Posterior vena cava (tissue), 2 donors: ENCODE data around the gene CACTIN. TPM values are rescaled to one million over a fixed set of nuclear protein-coding genes. Genes with fewer than 3 reads are reported as not detected.
A peak's percentile ranks its signal among the peaks of the same experiment; 100 is the strongest.
"Not testable (repeated sequence)": the region's sequence is repeated elsewhere in the genome, so short reads cannot be mapped to it uniquely, and the experiment has no call there.

Source experiments
- DNase-seq: peaks from one replicate; pipeline ENCODE4 v3.0.0-alpha.2; 2020; ENCODE audit warnings: low spot score
- intact Hi-C, 2 donors: fragments of 100-400 bp; cut with DNase I; formaldehyde crosslinking; loops; one replicate each; pipeline versions ENCODE4 v1.14.1 to v1.14.2; 2022 to 2023
- total RNA-seq, 2 donors: library from RNA; stranded (reverse); fragmentation: NEBNext Ultra II Directional; extraction: Animal tissue kit (Norgen Biotek cat#: 25700); gene quantifications; one replicate each; pipeline ENCODE4 v1.2.1, GENCODE V29; 2021
- donor health status: DM: yes; HTN: yes; CAD: no.
- donor health status: DM: yes; HTN: yes; CAD: no.

CACTIN gene
- total RNA-seq, 2 donors from 2014 or later = 13.0 to 17.0 TPM

DNA sequence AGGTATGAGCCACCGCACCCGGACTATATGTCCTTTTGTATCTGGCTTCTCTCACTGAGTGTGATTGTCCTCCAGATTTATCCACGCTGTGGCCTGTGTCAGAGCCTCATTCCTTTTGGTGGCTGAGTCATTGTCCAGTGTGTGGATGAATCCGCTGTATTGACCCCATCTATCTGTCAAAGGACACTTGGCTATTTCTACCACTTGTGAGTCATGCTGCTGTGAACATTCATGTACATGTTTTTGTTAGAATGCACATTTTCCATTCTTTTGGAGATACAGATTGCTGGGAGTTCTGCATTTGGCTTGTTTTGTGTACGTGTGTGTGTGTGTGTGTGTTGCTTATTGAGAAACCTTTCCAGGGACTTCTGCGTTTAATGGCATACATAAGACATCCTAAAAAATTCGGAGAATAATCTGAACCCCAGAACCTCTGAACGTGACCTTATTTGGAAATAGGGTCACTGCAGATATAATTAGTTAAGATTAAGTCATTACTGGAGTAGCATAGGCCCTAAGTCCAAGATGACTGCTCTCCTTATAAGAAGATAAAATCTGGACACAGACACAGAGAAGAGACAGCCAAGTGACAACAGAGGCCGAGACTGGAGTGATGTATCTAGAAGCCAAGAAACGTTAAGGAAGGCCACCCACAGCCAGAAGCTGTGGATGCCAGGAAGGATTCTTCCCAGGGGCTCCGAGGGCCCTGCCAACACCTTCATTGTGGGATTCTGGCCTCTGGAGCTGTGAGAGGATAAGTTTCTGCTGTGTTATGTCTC is 46.2 kb downstream of the CACTIN start:
- no peak for DNase-seq
- intact Hi-C loops = no loop called here

DNA sequence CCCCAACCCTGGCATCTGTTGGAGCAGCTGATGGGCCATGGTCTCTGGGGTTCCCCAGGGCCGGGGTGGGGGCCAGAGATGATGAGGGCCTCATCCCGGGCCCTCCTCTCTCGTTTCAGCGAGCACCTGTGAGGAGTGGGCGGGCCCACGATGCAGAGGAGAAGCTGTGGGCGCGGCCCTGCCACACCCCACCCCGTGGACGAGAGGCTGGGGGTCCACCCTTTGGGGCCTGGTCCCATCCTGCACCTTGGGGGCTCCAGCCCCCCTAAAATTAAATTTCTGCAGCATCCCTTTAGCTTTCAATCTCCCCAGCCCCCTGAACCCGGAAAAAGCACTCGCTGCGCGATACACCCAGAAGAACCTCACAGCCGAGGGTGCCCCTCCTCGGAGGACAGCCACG is 48.2 kb downstream of the CACTIN start:
- no peak for DNase-seq
- intact Hi-C loops = no loop called here

DNA sequence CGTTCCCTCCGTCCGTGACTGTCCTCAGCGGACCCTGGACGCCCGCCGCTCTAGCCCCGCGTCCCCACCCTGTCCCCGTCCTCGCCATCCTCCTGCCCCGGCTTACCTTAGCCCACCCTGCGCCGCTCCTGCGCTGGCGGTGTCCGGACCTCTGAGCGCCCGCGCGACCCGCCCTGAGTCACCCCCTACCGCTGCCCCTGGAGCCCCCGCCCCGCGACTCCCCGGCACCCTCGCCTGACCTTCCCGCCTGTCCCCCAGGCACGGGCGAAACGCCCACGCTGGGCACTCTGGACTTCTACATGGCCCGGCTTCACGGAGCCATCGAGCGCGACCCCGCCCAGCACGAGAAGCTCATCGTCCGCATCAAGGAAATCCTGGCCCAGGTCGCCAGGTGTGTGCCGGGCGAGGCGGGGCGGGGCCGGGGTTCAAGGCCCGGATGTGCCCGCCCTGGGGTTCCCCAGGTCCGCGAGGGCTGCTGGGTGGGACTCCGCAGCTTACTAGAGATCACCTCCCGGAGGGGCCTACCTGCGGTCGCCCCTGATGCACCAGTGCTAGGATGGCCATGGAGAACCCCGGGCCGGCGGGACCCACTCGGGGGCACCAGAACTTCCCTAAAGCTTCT is 48.8 kb downstream of the CACTIN start:
- no peak for DNase-seq
- intact Hi-C loops = no loop called here

- intact Hi-C loops = no loop called here
- peak; percentile 91 for DNase-seq
These were observed 49.7 kb downstream of the CACTIN start for GRCh38 chr19:3576696-3577443.

DNA sequence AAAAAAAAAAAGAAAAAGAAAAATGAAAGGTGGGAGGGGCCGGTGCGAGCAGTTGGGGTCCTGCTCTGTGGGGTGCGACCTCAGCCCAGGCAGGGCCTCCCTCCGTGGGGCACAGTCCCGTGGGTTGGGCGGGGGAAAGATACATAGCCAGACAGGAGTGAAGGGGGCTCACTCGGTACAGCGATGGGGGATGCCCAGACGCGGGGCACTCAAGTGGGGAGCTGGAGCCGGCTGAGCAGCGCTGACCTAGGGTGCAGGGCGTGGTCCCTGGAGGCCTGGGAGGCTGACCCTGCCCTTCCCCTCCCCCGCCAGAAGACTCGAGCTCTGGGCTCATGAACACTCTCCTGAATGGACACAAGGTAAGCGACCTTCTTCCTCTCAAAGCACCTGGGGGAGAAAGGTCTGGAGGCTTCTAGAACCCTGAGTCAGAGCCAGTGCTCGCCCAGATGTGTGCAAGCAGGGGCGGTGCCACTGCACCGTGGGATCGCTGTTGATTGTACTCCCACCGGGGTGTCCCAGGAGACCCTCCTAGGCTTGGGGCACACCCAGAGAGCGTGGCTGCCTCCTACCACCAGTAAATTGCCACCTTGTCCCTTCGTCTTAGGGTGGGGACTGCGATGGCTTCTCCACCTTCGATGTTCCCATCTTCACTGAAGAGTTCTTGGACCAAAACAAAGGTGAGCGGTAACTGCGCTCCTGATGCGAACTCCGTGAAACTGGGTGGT is 50.5 kb downstream of the CACTIN start:
- intact Hi-C loops = no loop called here
- no peak for DNase-seq

DNA sequence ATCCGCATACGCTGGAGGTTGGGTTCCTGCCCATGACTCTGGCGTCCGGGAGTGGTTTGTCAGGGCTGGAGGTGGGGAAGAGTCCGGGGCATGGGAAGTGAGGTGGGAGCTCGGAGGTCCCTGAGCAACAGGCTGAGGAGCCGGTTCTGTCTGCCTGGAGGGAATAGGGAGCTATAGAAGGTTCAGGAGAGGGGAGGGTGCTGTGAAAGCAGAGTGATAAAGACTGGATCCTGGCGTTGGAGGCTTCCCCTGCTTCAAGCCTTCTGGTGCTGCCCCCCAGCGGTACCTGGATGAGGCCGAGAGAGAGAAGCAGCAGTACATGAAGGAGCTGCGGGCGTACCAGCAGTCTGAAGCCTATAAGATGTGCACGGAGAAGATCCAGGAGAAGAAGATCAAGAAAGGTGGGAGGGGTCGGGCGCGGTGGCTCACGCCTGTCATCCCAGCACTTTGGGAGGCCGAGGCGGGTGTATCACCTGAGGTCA is 51.3 kb downstream of the CACTIN start:
- intact Hi-C loops = no loop called here
- DNase-seq = no peak

GRCh38 chr19:3573858-3574637 is 52.5 kb downstream of the CACTIN start:
- peak; percentile 97 for DNase-seq

DNA sequence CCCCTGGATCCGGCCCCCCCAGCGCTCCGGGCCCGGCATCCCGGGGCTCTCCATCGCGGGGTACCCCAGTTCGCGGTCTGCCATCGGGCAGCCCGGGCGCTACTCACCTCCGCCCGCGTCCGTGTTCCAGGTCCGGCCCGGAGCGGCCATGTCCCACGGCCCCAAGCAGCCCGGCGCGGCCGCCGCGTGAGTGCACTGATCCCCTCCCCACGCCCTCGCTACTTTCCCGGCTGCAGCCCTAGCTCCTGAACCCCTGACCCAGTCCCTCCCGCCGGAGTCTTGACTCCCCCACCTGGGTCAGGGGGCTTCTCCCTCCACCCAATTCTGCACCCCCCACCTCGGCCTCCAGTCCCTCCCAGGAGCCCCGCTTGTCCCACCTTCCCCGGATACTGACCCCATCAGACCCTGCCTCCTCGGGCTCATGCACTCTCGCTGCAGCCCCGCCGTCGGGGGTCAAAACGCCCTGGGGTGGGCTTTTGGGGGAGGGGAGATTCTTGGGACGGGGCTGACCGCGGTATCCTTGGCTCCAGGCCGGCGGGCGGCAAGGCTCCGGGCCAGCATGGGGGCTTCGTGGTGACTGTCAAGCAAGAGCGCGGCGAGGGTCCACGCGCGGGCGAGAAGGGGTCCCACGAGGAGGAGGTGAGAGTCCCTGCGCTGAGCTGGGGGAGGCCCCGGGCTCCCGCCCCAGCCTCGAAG is 53.3 kb downstream of the CACTIN start:
- no peak for DNase-seq
- intact Hi-C loops = no loop called here

More at GRCh38 chr19:3573858-3574637, 52.5 kb downstream of the CACTIN start:
- intact Hi-C loops = no loop called here

- intact Hi-C loops = no loop called here
- no peak for DNase-seq
These were observed 53.8 kb downstream of the CACTIN start, which contains the start of gene HMG20B for GRCh38 chr19:3572855-3573161. HMG20B (plus strand) TSS chr19:3572944; CDS start chr19:3573310, 366 bp downstream.

GRCh38 chr19:3572132-3572854 is 54.3 kb downstream of the CACTIN start:
- DNase-seq = peak; percentile 100
- intact Hi-C loops = no loop called here

- no peak for DNase-seq
- intact Hi-C loops = no loop called here
These were observed 56.0 kb downstream of the CACTIN start for GRCh38 chr19:3570606-3571011.

DNA sequence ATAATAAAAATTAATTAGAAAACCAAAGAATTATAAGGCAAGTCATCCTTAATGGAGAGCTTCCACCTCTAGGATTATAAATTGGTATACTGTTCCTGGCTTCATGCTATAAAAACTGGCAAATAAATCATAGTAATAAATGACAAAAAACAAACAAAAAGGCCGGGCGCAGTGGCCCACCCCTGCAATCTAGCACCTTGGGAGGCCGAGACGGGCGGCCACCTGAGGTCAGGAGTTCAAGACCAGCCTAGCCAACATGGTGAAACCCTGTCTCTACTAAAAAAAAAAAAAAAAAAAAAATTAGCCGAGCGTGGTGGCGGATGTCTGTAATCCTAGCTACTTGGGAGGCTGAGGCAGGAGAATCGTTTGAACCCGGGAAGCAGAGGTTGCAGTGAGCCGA is 56.5 kb downstream of the CACTIN start:
- intact Hi-C loops, DNase-seq: not testable (repeated sequence)

DNA sequence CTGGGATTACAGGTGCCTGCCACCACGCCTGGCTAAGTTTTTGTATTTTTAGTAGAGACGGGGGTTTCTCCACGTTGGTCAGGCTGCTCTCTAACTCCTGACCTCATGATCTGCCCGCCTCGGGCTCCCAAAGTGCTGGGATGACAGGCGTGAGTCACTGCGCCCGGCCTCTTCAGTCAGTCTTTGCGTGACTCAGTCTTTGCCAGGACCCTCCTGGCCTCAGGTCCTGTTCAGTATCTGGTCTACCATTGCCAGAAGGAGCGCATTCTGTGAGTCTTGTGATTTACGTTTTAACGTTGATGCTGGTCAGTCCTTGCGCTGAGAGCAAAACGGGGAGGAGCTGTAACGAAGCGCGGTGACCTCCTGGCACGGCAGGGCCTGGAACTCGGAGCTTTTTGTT is 61.5 kb downstream of the CACTIN start:
- intact Hi-C loops = no loop called here
- no peak for DNase-seq

DNA sequence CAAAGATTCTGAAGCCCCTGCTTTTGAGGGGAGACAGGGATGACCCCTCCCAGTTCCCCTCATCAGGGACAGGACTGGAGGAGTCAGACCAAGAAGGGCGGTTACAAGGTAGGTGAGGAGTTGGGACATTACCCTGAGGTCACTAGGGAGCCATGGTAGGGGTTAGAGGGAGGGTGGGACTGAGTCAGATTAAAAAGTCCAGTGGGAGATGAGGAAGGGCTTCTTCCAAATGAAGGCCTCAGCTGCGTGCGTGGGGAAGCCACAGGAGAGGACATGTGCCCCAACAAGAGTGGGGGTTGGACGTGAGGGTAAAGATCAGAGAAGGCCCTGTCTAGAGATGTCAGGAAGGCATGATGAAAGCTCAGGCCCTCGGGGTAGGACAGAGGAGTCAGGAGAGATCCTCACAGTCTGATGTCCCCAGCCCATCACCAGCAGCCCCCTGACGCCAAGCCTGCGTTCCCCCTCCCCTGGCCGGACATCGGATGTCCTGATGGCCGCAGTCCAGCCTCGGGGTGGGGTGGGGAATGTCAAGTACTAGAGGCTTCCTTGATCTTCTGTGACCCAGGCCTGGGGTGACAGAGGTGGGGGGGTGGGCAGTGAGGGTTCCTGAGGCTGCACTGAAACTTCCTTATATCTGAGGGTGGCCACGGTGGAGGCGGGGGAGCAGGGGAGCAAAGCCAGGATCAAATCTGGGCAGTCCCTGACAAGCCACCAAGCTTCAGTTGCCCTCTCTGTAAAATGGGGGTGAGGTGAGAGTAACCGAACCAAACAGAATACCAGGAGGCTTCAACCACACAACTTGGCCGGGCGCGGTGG is 62.7 kb downstream of the CACTIN start:
- intact Hi-C loops = no loop called here
- no peak for DNase-seq
